OCI-M2 (cell line): ENCODE measurements around the gene PBRM1.

ENCODE experiments used
- DNase-seq: peaks from one replicate; lab custom pipeline; 2025; ENCODE audit not compliant: unreplicated experiment; lab: John Stamatoyannopoulos, UW

PBRM1 gene

GRCh38 chr3:52512727-52513126 lies 173.0 kb downstream of the PBRM1 start:
- DNase-seq = no peak

- DNase-seq = no peak
Observed at GRCh38 chr3:52512105-52512504, 173.6 kb downstream of the PBRM1 start.

- no peak for DNase-seq
Observed at GRCh38 chr3:52511509-52511908, 174.2 kb downstream of the PBRM1 start.

- no peak for DNase-seq
Observed at GRCh38 chr3:52509753-52510328, 175.9 kb downstream of the PBRM1 start.

GRCh38 chr3:52507359-52507758 lies 178.4 kb downstream of the PBRM1 start:
- no peak for DNase-seq

GRCh38 chr3:52506266-52506966 lies 179.3 kb downstream of the PBRM1 start:
- no peak for DNase-seq

- DNase-seq = no peak
Observed at GRCh38 chr3:52504977-52505376, 180.7 kb downstream of the PBRM1 start.

GRCh38 chr3:52503788-52504424 lies 181.8 kb downstream of the PBRM1 start:
- DNase-seq = no peak

- no peak for DNase-seq
Observed at GRCh38 chr3:52502808-52503350, 182.8 kb downstream of the PBRM1 start.

GRCh38 chr3:52502001-52502400 lies 183.7 kb downstream of the PBRM1 start:
- no peak for DNase-seq

GRCh38 chr3:52501046-52501445 lies 184.7 kb downstream of the PBRM1 start:
- DNase-seq = no peak

GRCh38 chr3:52498137-52499054 lies 187.3 kb downstream of the PBRM1 start:
- no peak for DNase-seq

GRCh38 chr3:52495777-52496602 lies 189.7 kb downstream of the PBRM1 start:
- no peak for DNase-seq
